ENCODE data around the gene AAK1.

- TF ChIP-seq CTCF (conservative IDR thresholded peaks at IDR 0.05; ENCODE audit: low read depth, low read length) = no peak
- TF ChIP-seq EZH2 (IDR thresholded peaks at IDR 0.05; ENCODE audit: borderline replicate concordance, low read depth, low read length, poor library complexity, severe bottlenecking) = no peak
Observed at GRCh38 chr2:69575926-69576325, 67.6 kb downstream of the AAK1 start.

All from A673 (cell line).